Activated CD4-positive, CD25-positive, alpha-beta regulatory T cell treated with anti-CD3 and anti-CD28 coated beads, Interleukin-2, amount 50 U/mL, for 16 hours (primary cell): Measurements from ENCODE around the gene KCNRG.
"Not testable (repeated sequence)": the region's sequence is repeated elsewhere in the genome, so short reads cannot be mapped to it uniquely, and the experiment has no call there.

ENCODE experiments used
- DNase-seq: peaks from one replicate; pipeline ENCODE4 v3.0.0-alpha.2; 2020; ENCODE audit warnings: low read depth, low spot score

Gene KCNRG

GRCh38 chr13:50015258-50015657, at the start of gene KCNRG:
Gene KCNRG, plus strand, starts transcription at chr13:50015444. Its CDS starts 50 bp downstream, at chr13:50015494.
- no peak for DNase-seq

GRCh38 chr13:49967456-49967855, 47.8 kb upstream of the KCNRG start:
- DNase-seq, result no peak

- DNase-seq, result no peak
These were observed 42.5 kb upstream of the KCNRG start for GRCh38 chr13:49972709-49973108.

GRCh38 chr13:49975826-49976225, 39.4 kb upstream of the KCNRG start:
- no peak for DNase-seq

GRCh38 chr13:49976314-49977258, 38.7 kb upstream of the KCNRG start:
- peak; percentile 70 for DNase-seq

- DNase-seq, result no peak
These were observed 37.3 kb upstream of the KCNRG start for GRCh38 chr13:49977992-49978391.

- no peak for DNase-seq
These were observed 35.0 kb upstream of the KCNRG start for GRCh38 chr13:49980266-49980665.

- no peak for DNase-seq
These were observed 30.1 kb upstream of the KCNRG start for GRCh38 chr13:49985129-49985528.

- DNase-seq, result no peak
These were observed 28.8 kb upstream of the KCNRG start for GRCh38 chr13:49986471-49986870.

GRCh38 chr13:49990612-49991011, 24.6 kb upstream of the KCNRG start:
- DNase-seq, result not testable (repeated sequence)

GRCh38 chr13:49993111-49993510, 22.1 kb upstream of the KCNRG start:
- no peak for DNase-seq

GRCh38 chr13:49993666-49994065, 21.6 kb upstream of the KCNRG start:
- DNase-seq, result no peak

GRCh38 chr13:49995625-49996101, 19.6 kb upstream of the KCNRG start:
- DNase-seq, result no peak

- DNase-seq, result peak; percentile 76
These were observed 18.9 kb upstream of the KCNRG start for GRCh38 chr13:49996161-49996915.

GRCh38 chr13:49996951-49997895, 18.0 kb upstream of the KCNRG start, which contains the start of gene TRIM13:
Gene TRIM13, plus strand, starts transcription at chr13:49997042. Its CDS starts 14,899 bp downstream, at chr13:50011941.
- DNase-seq, result peak; percentile 64

GRCh38 chr13:49997955-49998354, 17.3 kb upstream of the KCNRG start:
- DNase-seq, result no peak

- no peak for DNase-seq
These were observed 16.3 kb upstream of the KCNRG start for GRCh38 chr13:49998714-49999624.

- DNase-seq, result no peak
These were observed 14.0 kb upstream of the KCNRG start for GRCh38 chr13:50001287-50001686.

GRCh38 chr13:50006426-50007135, 8.7 kb upstream of the KCNRG start:
- DNase-seq, result no peak
